ENCODE results near the gene ID1. TPM values are rescaled to one million over a fixed set of nuclear protein-coding genes. Genes with fewer than 3 reads are reported as not detected.

Gene ID1
- total and polyA plus RNA-seq, 2 of the 13 experiments (the other 11 are each of a cell fraction or from before 2014, with no cell fraction given), result 320 to 419 TPM

DNA sequence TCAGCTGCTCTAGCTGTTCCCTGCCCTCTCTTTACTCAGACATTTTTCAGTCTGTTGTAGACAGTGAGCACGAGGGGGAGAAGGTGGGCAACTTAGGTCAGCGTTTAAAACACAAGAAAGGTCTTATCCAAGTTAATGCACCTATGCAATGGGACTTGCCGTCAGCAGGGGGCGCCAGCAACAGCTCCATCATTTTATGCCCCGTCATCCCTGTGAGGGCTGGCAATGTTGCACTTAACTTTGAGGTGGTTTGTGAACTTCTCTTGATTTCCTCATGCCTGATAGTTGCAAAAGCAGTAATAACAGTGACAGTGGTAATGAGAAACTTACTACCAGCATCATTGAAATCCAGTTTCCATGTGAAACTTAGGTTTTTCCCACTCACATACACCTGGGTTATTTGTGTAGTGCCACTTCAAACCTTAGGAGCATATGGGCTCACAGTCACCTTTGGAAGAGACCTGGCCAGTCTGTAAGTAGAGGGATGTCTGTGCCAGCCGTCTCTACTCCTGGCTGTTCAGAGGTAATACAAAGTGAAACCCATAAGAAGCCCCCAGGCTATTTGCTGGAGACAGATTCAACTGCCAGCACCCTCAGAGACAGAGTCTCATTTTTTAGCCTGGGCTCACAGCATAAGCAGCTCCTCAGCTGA is 44.9 kb upstream of the ID1 start (continued):
- no peak for TF ChIP-seq ATF7 (IDR thresholded peaks at IDR 0.05)
- TF ChIP-seq ATF7 (CRISPR knock-in tag; IDR thresholded peaks at IDR 0.05), result no peak
- TF ChIP-seq THAP11 (CRISPR knock-in tag; IDR thresholded peaks at IDR 0.05), result peak; percentile 38; the same call in 1 of the 2 replicates
- no peak for TF ChIP-seq PHB2 (IDR thresholded peaks at IDR 0.05; ENCODE audit: partially characterized antibody)
- TF ChIP-seq ZGPAT (CRISPR knock-in tag; IDR thresholded peaks at IDR 0.05), result no peak
- TF ChIP-seq ZNF703 (CRISPR knock-in tag; IDR thresholded peaks at IDR 0.05; ENCODE audit: borderline replicate concordance), result no peak
- TF ChIP-seq FUBP1 (CRISPR knock-in tag; IDR thresholded peaks at IDR 0.05; ENCODE audit: borderline replicate concordance), result no peak
- no peak for TF ChIP-seq ZNF282 (IDR thresholded peaks at IDR 0.05; ENCODE audit: partially characterized antibody)
- TF ChIP-seq ZNF841 (CRISPR knock-in tag; IDR thresholded peaks at IDR 0.05; ENCODE audit: borderline replicate concordance), result no peak
- TF ChIP-seq ZNF768 (CRISPR knock-in tag; IDR thresholded peaks at IDR 0.05), result no peak
- TF ChIP-seq CHD4 (IDR thresholded peaks at IDR 0.05; ENCODE audit: borderline replicate concordance, low read length), result no peak
- TF ChIP-seq MEF2D (CRISPR knock-in tag; IDR thresholded peaks at IDR 0.05), result no peak
- TF ChIP-seq ZNF451 (CRISPR knock-in tag; IDR thresholded peaks at IDR 0.05), result no peak
- TF ChIP-seq ZBTB46 (CRISPR knock-in tag; IDR thresholded peaks at IDR 0.05; ENCODE audit: borderline replicate concordance), result no peak
- TF ChIP-seq CEBPB (IDR thresholded peaks at IDR 0.05; ENCODE audit: borderline replicate concordance, low read depth, low read length), result peak; percentile 47; the same call in 1 of the 2 replicates
- TF ChIP-seq ZNF549 (CRISPR knock-in tag; IDR thresholded peaks at IDR 0.05), result no peak
- TF ChIP-seq, protein P1, sequence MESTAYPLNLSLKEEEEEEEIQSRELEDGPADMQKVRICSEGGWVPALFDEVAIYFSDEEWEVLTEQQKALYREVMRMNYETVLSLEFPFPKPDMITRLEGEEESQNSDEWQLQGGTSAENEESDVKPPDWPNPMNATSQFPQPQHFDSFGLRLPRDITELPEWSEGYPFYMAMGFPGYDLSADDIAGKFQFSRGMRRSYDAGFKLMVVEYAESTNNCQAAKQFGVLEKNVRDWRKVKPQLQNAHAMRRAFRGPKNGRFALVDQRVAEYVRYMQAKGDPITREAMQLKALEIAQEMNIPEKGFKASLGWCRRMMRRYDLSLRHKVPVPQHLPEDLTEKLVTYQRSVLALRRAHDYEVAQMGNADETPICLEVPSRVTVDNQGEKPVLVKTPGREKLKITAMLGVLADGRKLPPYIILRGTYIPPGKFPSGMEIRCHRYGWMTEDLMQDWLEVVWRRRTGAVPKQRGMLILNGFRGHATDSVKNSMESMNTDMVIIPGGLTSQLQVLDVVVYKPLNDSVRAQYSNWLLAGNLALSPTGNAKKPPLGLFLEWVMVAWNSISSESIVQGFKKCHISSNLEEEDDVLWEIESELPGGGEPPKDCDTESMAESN (CRISPR knock-in tag; conservative IDR thresholded peaks at IDR 0.05), result no peak
- no peak for TF ChIP-seq SP5 (CRISPR knock-in tag; IDR thresholded peaks at IDR 0.05; ENCODE audit: borderline replicate concordance, low read depth)
- TF ChIP-seq TEAD2 (CRISPR knock-in tag; IDR thresholded peaks at IDR 0.05), result no peak
- TF ChIP-seq ZNF792 (CRISPR knock-in tag; IDR thresholded peaks at IDR 0.05), result 0 out of 2 replicates have a peak, but pooled peaks have one; percentile 60
- no peak for TF ChIP-seq ZNF354B (CRISPR knock-in tag; IDR thresholded peaks at IDR 0.05)
- no peak for TF ChIP-seq ZNF326 (CRISPR knock-in tag; IDR thresholded peaks at IDR 0.05; ENCODE audit: borderline replicate concordance)
- TF ChIP-seq GATAD2A (CRISPR knock-in tag; IDR thresholded peaks at IDR 0.05), result peak; percentile 53; the same call in 1 of the 2 replicates
- peak; percentile 44; the same call in 1 of the 2 replicates for TF ChIP-seq YEATS2 (CRISPR knock-in tag; IDR thresholded peaks at IDR 0.05; ENCODE audit: borderline replicate concordance)
- TF ChIP-seq FLYWCH1 (CRISPR knock-in tag; IDR thresholded peaks at IDR 0.05), result no peak

All from HepG2 (cell line).